ENCODE measurements around the gene ST3GAL4. TPM values are rescaled to one million over a fixed set of nuclear protein-coding genes. Genes with fewer than 3 reads are reported as not detected.

ST3GAL4 gene
- total and polyA plus RNA-seq, 5 experiments from 2014 or later, result 1.1 to 6.6 (median 2.1) TPM

- H3K4me1 Mint-ChIP-seq, result peaks cover 0 to 19% (median 4%) of the 10 kb centered on the region in 4 donors
- no peak overlapping the region for H3K4me3 Mint-ChIP-seq
- no peak overlapping the region for H3K27ac Mint-ChIP-seq
- no peaks in the 10 kb centered on the region for H3K9me3 Mint-ChIP-seq
- no peak for ATAC-seq
- H3K27me3 Mint-ChIP-seq, result peaks cover 0 to 12% (median 7%) of the 10 kb centered on the region in 5 donors
- no peak for DNase-seq
- POLR2A ChIA-PET, result no interaction called here
- no peaks in the 10 kb centered on the region for H3K36me3 Mint-ChIP-seq
These were observed 67.0 kb downstream of the ST3GAL4 start for GRCh38 chr11:126422446-126422845.

GRCh38 chr11:126423154-126423553 is 67.7 kb downstream of the ST3GAL4 start:
- Mint-ChIP-seq H3K4me3 (no peak overlapping the region), H3K27ac (no peak overlapping the region), H3K27me3 (peaks cover 0 to 12% (median 7%) of the 10 kb centered on the region in 5 donors), H3K36me3 (no peaks in the 10 kb centered on the region), H3K9me3 (no peaks in the 10 kb centered on the region), H3K4me1 (peaks cover 0 to 19% (median 4%) of the 10 kb centered on the region in 4 donors)
- ATAC-seq (no peak), DNase-seq (no peak)
- POLR2A ChIA-PET, result no interaction called here

GRCh38 chr11:126423743-126424142 is 68.3 kb downstream of the ST3GAL4 start:
- H3K27me3 Mint-ChIP-seq, result peaks cover 0 to 12% (median 7%) of the 10 kb centered on the region in 5 donors
- no peaks in the 10 kb centered on the region for H3K36me3 Mint-ChIP-seq
- no peak for DNase-seq
- peaks cover 0 to 19% (median 4%) of the 10 kb centered on the region in 4 donors for H3K4me1 Mint-ChIP-seq
- H3K4me3 Mint-ChIP-seq, result no peak overlapping the region
- no peak overlapping the region for H3K27ac Mint-ChIP-seq
- POLR2A ChIA-PET, result no interaction called here
- no peaks in the 10 kb centered on the region for H3K9me3 Mint-ChIP-seq
- ATAC-seq, result no peak

- no peaks in the 10 kb centered on the region for H3K36me3 Mint-ChIP-seq
- H3K27me3 Mint-ChIP-seq, result peaks cover 0 to 12% (median 7%) of the 10 kb centered on the region in 5 donors
- H3K4me1 Mint-ChIP-seq, result peaks cover 0 to 19% (median 4%) of the 10 kb centered on the region in 4 donors
- no peak overlapping the region for H3K27ac Mint-ChIP-seq
- no peak overlapping the region for H3K4me3 Mint-ChIP-seq
- ATAC-seq, result no peak
- POLR2A ChIA-PET, result no interaction called here
- H3K9me3 Mint-ChIP-seq, result no peaks in the 10 kb centered on the region
- no peak for DNase-seq
These were observed 69.1 kb downstream of the ST3GAL4 start for GRCh38 chr11:126424471-126425039.

- H3K27ac Mint-ChIP-seq, result no peak overlapping the region
- no peaks in the 10 kb centered on the region for H3K9me3 Mint-ChIP-seq
- DNase-seq (no peak), ATAC-seq (no peak)
- H3K27me3 Mint-ChIP-seq, result peaks cover 0 to 12% (median 7%) of the 10 kb centered on the region in 5 donors
- H3K36me3 Mint-ChIP-seq, result no peaks in the 10 kb centered on the region
- POLR2A ChIA-PET, result no interaction called here
- peaks cover 0 to 10% (median 0%) of the 10 kb centered on the region in 4 donors for H3K4me1 Mint-ChIP-seq
- no peak overlapping the region for H3K4me3 Mint-ChIP-seq
These were observed 70.6 kb downstream of the ST3GAL4 start for GRCh38 chr11:126426106-126426505.

GRCh38 chr11:126426820-126427749 is 71.6 kb downstream of the ST3GAL4 start:
- Mint-ChIP-seq H3K27me3 (peaks cover 0 to 9% (median 6%) of the 10 kb centered on the region in 5 donors), H3K36me3 (no peaks in the 10 kb centered on the region), H3K27ac (peak overlapping the region in 1 of 10 donors; percentile 39), H3K4me1 (peaks cover 0 to 8% (median 0%) of the 10 kb centered on the region in 4 donors), H3K4me3 (no peak overlapping the region), H3K9me3 (no peaks in the 10 kb centered on the region)
- POLR2A ChIA-PET, result no interaction called here
- ATAC-seq (no peak), DNase-seq (no peak)

- Mint-ChIP-seq H3K36me3 (no peaks in the 10 kb centered on the region), H3K9me3 (no peaks in the 10 kb centered on the region), H3K4me1 (peaks cover 0 to 8% (median 0%) of the 10 kb centered on the region in 4 donors), H3K27ac (peak overlapping the region in 1 of 10 donors; percentile 34), H3K27me3 (no peaks in the 10 kb centered on the region), H3K4me3 (no peak overlapping the region)
- ATAC-seq, result no peak
- no peak for DNase-seq
- POLR2A ChIA-PET, result no interaction called here
These were observed 75.3 kb downstream of the ST3GAL4 start for GRCh38 chr11:126430581-126431335.

GRCh38 chr11:126431401-126432064 is 76.0 kb downstream of the ST3GAL4 start:
- H3K36me3 Mint-ChIP-seq, result no peaks in the 10 kb centered on the region
- H3K4me3 Mint-ChIP-seq, result no peak overlapping the region
- no peaks in the 10 kb centered on the region for H3K9me3 Mint-ChIP-seq
- H3K27me3 Mint-ChIP-seq, result no peaks in the 10 kb centered on the region
- no peak for ATAC-seq
- no peak overlapping the region for H3K27ac Mint-ChIP-seq
- no peak for DNase-seq
- peaks cover 0 to 8% (median 0%) of the 10 kb centered on the region in 4 donors for H3K4me1 Mint-ChIP-seq
- POLR2A ChIA-PET, result no interaction called here

- Mint-ChIP-seq H3K36me3 (no peaks in the 10 kb centered on the region), H3K4me3 (no peak overlapping the region), H3K27me3 (no peaks in the 10 kb centered on the region), H3K27ac (no peak overlapping the region), H3K4me1 (peaks cover 0 to 3% (median 0%) of the 10 kb centered on the region in 4 donors), H3K9me3 (no peaks in the 10 kb centered on the region)
- POLR2A ChIA-PET, result no interaction called here
- DNase-seq (no peak), ATAC-seq (no peak)
These were observed 76.6 kb downstream of the ST3GAL4 start for GRCh38 chr11:126432065-126432461.

GRCh38 chr11:126432525-126432924 is 77.0 kb downstream of the ST3GAL4 start:
- H3K27me3 Mint-ChIP-seq, result no peaks in the 10 kb centered on the region
- no peak overlapping the region for H3K27ac Mint-ChIP-seq
- H3K4me3 Mint-ChIP-seq, result no peak overlapping the region
- no peaks in the 10 kb centered on the region for H3K36me3 Mint-ChIP-seq
- H3K4me1 Mint-ChIP-seq, result no peaks in the 10 kb centered on the region
- DNase-seq (no peak), ATAC-seq (no peak)
- H3K9me3 Mint-ChIP-seq, result no peaks in the 10 kb centered on the region
- POLR2A ChIA-PET, result no interaction called here

GRCh38 chr11:126433244-126433846 is 77.9 kb downstream of the ST3GAL4 start:
- Mint-ChIP-seq H3K27ac (no peak overlapping the region), H3K36me3 (no peaks in the 10 kb centered on the region), H3K9me3 (no peaks in the 10 kb centered on the region), H3K4me3 (no peak overlapping the region), H3K27me3 (no peaks in the 10 kb centered on the region), H3K4me1 (no peaks in the 10 kb centered on the region)
- DNase-seq, result no peak
- no peak for ATAC-seq
- POLR2A ChIA-PET, result no interaction called here

Data from naive thymus-derived CD8-positive, alpha-beta T cell (primary cell).